Measurements from ENCODE around the gene NRL.
A peak's percentile ranks its signal among the peaks of the same experiment; 100 is the strongest.

The NRL gene

DNA sequence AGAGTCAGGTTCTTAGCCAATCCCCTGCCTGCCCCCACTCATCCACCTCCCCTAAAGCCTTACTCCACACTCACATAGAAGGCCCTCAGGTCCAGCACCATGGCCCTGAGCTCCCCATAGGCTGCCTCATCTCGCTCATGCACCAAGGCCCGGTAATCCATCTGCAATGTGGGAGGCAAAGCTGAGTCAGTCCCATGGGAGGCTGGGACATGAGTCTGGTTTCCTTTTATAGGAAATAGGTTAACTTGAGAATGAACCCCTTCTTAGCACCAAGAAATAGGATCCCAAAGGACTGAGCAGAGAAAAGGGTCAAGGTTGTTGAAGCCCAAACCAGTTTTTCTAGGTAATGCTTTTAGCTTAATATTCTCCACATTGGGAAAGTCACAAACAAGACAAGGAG, 28.8 kb upstream of the NRL start:
- DNase-seq, result no peak

DNA sequence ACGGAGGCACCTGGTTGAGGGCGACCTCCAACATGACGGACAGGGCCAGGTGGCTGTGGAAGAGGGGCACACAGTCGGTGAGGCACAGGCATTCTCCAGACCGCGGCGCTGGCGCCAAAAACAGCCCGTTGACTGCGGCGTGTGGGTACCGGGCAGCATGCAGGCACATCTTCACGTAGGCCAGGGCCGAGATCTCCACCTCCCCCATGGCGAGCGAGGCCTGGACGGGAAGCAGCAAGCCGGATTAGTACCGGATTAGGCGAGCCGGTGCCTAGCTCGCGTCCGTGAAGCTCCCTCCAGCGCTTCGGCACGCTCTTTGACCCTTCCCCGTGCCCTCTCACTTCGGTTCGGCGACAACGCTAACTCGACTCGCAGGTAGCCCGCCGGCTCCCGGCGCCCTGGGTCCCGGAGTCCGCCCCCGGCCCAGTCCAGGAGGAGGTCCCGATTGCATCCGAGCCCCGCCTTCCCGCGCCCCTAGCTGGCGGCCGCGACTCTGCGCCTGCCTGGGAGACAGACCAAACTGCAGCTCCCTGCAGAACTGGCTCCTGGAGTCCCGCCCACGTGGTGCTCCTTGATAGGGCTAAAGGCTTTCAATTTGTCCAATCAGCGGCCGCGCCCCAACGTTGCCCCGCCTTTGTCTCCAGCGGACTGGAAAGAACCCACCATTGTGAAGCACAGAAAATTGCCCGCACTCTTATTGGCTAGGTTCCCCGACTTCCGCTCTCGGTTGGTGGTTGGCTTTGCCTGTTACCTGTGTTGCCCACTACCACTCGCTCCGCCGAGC, 26.5 kb upstream of the NRL start, which contains the start of gene EMC9:
TSS of gene EMC9 (minus strand) at position 495 of the 784 bp plus-strand sequence. CDS start at position 208, 287 bp downstream.
- peak; percentile 99 to 100 for DNase-seq

DNA sequence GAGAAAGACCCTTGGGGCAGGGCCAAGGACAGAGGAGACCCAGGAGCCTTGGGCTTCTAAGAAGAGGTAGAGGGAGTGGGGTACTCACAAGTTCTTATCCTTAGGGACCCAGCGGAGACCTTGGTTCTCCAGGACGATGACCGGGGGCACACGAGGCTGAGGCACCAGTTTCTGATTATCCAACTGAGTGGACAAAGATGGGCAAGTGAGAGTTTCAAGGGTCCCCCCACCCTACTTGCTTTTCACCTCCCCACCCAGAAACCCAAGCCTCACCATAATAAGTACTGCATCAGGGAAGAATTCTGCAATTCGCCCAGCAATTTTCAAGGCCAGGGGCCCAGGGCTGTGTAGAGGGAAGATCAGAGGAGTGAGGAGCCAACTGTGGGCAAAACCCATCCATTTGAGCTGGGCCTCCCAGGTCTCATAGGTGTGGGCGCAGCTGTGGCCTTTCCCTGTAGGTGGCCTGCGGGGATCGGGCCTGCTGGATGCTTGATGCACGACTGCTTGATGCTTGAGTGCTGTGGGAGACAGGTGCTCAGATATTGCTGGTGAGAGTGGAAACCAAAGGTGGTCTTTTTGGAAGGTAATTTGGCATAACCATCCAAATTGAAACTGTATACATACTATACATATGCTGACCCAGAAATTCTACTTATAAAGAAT, 24.7 kb upstream of the NRL start:
- DNase-seq, result peak in 1 of 2 experiments; percentile 18

DNA sequence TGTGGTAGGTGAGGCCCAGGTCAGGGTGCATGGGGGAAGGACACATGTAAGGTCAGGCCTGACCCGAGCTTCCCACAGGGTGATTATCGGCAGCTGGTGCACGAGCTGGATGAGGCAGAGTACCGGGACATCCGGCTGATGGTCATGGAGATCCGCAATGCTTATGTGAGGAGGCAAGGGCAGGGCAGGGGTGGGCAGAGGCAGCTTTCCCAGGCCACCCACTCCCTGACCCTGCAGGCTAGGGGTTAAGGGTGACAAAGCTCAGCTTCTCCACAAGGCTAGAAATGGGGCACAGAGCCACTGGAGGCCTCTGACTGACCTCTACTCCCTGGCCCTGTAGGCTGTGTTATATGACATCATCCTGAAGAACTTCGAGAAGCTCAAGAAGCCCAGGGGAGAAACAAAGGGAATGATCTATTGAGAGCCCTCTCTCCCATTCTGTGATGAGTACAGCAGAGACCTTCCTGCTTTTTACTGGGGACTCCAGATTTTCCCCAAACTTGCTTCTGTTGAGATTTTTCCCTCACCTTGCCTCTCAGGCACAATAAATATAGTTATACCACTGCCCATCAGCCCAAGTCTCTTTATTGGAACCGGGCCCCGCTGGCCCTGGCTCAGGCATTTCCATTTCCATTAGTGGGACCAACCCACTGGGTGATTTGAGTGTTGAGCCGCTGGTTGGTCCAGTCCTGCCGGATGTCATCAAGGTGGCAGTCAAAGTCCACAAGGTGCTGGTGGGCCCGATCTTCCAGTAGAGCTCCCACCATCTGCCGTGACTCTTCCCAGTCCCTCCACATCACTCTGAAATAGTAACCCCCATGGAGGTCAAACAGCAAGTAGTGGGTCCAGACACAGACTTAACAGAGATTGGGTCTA, 23.9 kb upstream of the NRL start:
- no peak for DNase-seq

DNA sequence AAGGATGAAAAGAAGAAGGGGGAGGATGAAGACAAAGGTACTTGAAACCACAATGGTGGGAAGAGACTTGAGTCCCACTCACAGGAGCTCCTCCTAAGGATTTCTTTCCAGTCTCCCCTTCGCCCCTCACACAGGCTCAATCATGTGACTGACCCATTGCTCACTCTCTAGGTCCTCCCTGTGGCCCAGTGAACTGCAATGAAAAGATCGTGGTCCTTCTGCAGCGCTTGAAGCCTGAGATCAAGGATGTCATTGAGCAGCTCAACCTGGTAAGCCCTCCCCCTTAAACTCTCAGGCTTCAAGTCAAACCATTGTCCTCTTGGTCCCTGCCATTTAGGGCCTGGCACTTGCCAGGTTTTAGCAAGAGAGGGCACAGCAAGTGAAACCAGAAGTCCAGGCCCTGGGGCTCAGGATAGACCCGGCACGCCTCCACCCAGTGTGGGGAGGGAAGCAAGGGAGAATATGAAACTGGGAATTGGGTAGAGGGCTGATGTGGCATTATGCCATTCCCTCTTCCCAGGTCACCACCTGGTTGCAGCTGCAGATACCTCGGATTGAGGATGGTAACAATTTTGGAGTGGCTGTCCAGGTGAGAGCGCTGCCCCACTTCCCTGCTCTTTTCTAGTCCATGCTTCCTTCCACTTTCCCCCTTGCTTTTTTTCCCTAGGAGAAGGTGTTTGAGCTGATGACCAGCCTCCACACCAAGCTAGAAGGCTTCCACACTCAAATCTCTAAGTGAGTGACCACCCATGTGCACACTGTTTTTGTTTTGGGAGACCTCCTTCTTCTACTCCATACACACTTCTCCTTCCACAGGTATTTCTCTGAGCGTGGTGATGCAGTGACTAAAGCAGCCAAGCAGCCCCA, 23.0 kb upstream of the NRL start:
- DNase-seq, result no peak

DNA sequence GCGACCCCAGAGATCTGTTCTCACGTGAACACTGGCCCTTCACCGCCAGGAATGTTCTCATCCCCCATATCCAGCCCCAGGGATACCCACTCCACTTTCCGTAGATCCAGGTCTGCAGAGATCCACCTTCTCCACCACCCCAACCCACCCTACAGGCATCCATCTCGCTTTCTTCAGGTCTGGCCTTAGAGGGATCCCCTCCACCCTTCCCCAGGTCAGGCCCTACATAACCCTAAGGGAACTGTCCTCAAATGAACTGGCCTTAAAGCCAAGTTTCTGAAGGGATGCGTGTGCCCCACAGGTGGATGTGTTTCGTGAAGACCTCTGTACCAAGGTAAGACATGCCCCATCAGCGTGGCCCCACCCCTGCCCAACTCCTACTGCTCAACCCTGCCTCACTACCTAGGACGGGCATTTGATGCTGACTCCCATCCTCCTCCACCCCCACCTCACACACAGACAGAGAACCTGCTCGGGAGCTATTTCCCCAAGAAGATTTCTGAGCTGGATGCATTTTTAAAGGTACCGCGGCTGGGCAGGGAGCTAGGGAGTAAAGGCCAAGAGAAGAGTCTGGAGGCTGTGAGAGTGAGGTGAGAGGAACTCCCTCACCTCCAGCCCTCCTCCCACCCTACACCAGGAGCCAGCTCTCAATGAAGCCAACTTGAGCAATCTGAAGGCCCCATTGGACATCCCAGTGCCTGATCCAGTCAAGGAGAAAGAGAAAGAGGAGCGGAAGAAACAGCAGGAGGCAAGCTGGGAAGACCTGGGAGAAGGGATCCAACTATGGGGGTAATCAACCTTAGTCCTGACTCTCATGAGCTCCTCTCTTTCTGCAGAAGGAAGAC, 22.2 kb upstream of the NRL start:
- no peak for DNase-seq

DNA sequence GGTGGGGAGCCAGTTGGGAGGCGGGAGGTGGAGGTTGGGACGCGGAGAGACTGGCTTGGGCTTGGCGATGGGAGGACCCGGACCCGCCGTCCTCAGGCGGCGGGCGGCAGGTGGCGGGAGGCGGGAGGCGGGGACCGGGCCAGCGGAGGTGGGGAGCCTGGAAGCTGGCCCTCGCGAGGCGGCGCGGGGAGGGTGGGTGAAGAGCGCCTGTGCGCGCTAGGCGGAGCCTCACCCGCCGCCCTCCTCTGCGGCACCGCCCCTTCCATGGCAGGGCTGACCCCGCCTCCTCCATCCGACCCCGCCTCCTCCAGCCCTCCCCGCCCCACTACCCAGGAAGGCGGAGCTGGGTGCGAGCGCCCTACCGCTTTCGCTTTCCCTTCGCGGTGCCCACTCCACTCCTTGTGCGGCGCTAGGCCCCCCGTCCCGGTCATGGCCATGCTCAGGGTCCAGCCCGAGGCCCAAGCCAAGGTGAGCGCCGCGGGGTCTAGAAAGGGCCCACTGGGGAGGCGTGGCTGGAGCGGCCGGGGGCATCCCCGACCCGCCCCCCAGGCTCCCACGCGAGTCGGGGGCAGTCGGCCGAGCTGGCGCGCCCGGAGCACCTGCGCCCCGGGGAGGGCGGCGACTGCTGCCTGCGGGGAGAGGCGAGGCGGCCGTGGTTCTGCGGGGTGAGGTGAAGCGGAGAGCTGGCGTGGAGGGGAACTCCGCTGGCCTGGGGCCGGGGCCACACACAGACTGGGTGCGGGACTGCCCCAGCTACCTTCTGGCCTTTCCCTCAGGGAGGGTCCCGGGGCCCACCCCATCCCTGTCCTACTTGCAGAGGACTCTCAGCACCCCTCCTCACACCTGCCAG, 21.3 kb upstream of the NRL start, which contains the start of gene PSME1:
TSS of gene PSME1 (plus strand) at position 361 of the 850 bp plus-strand sequence. CDS start at position 430, 69 bp downstream.
- DNase-seq, result peak; percentile 90 to 96

DNA sequence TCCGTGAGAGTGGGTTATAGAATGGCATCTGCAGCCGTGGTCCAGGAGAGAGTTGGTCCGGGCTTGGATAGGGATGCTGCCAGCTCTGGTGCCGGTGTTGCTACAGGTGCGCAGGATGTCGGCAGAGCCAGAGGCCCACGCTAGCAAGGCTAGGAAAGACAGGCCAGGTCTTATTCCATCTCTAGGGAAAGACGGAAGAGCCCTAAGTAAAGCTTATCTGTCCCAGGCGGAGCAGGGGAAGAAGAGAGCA, 20.8 kb upstream of the NRL start:
- no peak for DNase-seq

DNA sequence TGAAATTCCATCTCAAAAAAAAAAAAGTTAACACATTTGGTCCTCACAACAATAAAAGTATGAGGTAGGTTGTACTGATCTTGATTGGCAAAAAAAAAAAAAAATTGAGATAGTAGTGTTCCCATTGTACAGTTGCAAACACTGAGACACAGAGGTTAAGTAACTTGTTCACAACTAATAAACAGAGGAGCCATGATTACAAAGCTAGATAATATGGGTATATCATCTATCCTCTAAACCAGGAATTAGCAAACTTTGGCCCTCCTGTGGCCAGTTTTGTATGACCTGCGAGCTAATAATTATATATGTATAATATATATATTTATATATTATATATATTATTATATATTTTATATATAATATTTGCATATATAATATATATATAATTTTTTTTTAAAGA, 19.0 kb upstream of the NRL start:
- DNase-seq, result no peak

DNA sequence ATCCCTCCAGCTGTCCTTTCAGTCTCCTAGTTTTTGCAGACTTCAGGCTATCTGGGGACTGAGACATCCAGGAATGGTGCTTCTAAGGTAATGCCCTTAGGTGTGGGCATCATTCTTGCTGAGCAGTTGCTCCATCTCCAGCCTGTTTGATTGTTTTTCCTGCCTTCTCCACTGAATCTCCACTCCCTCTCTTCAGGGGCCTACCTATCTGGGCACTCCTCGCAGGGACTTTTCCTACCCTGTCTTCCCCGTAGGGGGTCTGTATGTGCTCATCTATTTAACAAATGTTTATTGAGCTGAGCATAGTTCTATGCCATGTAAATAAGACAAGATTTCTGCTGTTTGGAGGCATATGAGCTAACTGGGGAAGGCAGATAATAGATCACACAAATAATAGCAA, 18.2 kb upstream of the NRL start:
- DNase-seq, result no peak

DNA sequence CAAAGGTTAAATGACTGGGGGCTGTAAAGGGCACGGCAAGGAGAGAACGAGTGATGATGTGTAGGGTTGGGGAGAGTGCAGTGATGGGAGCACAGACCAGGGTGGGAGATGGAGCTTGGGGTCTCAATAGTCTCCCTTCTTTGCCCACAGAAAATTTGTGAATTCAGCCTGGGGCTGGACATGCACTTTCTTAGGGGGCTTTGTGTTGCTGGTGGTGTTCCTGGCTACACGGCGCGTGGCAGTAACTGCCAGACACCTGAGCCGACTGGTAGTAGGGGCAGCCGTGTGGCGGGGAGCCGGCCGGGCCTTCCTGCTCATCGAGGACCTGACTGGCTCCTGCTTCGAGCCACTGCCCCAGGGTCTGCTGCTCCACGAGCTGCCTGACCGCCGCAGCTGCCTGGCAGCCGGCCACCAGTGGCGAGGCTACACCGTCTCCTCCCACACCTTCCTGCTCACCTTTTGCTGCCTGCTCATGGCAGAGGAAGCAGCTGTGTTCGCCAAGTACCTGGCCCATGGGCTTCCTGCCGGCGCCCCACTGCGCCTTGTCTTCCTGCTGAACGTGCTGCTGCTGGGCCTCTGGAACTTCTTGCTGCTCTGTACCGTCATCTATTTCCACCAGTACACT, 17.4 kb upstream of the NRL start:
- peak; percentile 72 to 89 for DNase-seq

DNA sequence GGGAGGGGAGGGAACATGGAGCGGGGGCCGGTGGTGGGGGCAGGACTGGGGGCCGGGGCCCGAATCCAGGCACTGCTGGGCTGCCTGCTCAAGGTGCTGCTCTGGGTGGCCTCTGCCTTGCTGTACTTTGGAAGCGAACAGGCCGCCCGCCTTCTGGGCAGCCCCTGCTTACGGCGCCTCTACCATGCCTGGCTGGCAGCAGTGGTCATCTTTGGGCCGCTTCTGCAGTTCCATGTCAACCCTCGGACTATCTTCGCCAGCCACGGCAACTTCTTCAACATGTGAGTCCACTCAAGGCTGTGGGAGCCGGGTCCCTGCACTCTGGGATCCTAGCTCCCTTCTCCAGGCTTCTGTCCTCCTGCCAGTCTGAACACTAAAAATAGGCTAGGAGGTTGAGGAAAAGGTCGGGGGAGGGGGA, 16.8 kb upstream of the NRL start:
- DNase-seq, result no peak

DNA sequence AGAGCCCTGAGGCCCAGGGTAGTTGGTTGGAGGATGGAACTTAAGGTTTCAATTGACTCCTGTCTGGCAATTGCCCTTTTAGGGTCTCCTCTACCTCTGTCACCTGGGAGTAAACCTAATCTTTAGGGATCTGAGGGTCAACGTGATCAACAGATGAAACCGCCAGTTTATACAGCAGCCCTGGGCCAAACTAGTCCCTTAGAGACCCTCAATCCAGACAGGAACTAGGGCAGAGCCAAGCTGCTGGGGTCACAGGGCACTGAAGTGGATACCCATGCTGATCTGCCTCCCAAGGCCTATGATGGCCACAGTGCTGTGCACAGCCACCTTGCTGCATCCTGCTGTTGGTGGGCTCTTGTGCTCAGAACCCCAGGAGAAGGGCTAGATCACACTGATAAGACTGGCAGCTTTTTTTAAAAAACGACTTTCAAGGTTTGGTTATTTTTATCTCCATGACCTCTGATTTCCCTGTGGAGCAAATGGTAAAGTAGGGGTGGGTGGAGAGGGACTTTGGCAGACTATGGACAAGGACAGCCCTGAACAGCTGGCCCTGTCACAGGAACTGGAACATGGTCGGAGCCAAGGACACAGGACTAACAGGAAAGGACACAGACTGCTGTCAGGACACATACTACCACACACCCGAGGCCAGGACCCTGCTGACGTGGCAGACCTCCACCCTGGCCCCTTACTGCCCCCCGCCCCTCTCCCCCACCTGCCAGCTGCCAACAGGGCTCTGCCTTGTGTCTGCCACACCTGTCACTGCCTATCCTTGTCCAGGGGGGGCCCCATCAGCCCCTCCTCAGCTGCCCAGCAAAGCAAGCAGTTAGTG, 16.2 kb upstream of the NRL start:
- DNase-seq, result no peak

DNA sequence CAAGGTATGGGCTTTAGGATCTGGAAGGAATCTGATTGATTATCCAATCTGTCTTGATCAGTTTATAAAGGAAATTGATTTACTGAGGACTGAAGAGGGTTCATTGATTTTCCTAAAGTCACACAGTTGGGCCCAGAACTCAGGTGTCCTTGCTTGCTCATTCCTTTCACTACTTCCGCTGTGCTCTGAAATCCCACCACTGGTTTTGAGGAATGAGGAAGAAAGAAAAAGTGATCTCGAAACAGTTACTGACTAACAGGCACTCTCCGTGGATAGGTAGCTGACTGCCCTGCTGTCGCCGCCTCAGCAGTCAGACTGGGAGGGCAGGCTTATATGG, 15.6 kb upstream of the NRL start, which contains the start of gene FITM1:
TSS of gene FITM1 (plus strand) at position 280 of the 337 bp plus-strand sequence. CDS start 905 bp downstream, outside the sequence.
- DNase-seq, result no peak

DNA sequence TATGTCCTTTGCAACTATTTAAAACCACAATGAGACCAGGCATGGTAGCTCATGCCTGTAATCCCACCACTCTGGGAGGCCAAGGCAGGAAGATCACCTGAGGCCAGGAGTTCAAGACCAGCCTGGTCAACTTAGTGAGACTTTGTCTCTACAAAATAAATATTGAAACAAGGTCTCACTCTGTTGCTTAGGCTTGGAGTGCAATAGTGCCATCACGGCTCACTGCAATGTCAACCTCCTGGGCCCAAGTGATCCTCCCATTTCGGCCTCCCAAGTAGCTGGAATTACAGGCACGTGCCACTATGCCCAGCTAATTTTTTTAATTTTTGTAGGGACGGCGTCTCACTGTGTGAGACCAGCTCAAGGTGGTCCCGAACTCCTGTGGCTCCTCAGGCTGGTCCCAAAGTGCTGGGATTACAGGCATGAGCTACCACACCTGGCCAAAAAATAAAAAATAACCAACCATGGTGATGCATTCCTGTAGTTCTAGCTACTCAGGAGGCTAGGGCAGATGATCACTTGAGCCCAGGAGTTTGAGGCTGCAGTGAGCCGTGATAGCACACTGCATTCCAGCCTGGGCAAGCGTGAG, 14.8 kb upstream of the NRL start:
- no peak for DNase-seq

DNA sequence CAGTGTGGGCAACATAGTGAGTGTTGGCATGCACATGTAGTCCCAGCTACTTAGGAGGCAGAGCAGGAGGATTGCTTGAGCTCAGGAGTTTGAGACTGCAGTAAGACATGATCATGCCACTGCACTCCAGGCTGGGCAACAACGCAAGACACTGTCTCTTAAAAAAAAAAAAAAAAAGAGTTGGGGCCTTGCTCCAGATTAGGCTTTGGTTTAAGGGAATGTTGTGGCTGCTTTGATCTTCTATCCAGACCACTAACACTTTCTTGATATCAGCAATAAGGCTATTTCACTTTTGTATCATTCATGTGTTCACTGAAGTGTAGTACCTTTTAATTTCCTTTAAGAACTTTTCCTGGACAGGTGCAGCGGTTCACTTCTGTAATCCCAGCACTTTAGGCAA, 12.9 kb upstream of the NRL start:
- no peak for DNase-seq

DNA sequence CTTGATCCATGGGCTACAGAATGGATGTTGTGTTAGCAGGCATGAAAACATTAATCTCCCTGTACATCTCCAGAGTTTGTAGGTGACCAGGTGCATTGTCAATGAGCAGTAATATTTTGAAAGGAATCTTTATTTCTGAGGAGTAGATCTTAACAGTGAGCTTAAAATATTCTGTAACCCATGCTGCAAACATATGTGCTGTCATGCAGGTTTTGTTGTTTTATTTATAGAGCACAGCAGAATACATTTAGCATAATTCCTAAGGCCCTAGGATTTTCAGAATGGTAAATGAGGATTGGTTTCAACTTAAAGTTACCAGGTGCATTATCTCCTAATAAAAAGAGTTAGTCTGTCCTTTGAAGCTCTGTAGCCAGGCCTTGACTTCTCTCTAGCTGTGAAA, 12.2 kb upstream of the NRL start:
- DNase-seq, result no peak

Measured in NCI-H2081 (cell line).